ENCODE data around the gene ZNF354C.

Gene ZNF354C

GRCh38 chr5:179060116-179061008 is at the start of gene ZNF354C:
ZNF354C (plus strand) TSS chr5:179060373; CDS start chr5:179062069, 1,696 bp downstream.
- no peak for TF ChIP-seq CTCF (conservative IDR thresholded peaks at IDR 0.05; ENCODE audit: low read depth)
- DNase-seq (ENCODE audit: low spot score): peak; percentile 90
- POLR2A ChIA-PET (ENCODE audit: low non-redundant PET): interaction anchor here (0.5 to 0.8 kb wide), 4 partner anchors 10 to 485 kb away, joined by 3 to 8 read pairs (median 3); no protein-coding TSS in a partner anchor
- peak within 1 kb of the TSS; percentile 73 for H3K27ac ChIP-seq
- CTCF ChIA-PET: interaction anchor here (0.6 to 1.1 kb wide), 2 partner anchors 107 to 1433 kb away, joined by 3 to 6 read pairs; no protein-coding TSS in a partner anchor

GRCh38 chr5:179023528-179024189 is 36.5 kb upstream of the ZNF354C start, which contains the start of gene ZNF879:
ZNF879 (plus strand) TSS chr5:179023804; CDS start chr5:179025005, 1,201 bp downstream.
- peak within 1 kb of the TSS; percentile 82 for H3K27ac ChIP-seq
- peak; percentile 95 for DNase-seq (ENCODE audit: low spot score)
- ChIA-PET CTCF (no interaction called here), POLR2A (ENCODE audit: low non-redundant PET) (no interaction called here)
- no peak for TF ChIP-seq CTCF (conservative IDR thresholded peaks at IDR 0.05; ENCODE audit: low read depth)

- ChIA-PET CTCF (no interaction called here), POLR2A (ENCODE audit: low non-redundant PET) (no interaction called here)
- DNase-seq (ENCODE audit: low spot score): no peak
- no peak for TF ChIP-seq CTCF (conservative IDR thresholded peaks at IDR 0.05; ENCODE audit: low read depth)
- H3K27ac ChIP-seq: no peak overlapping the region
Measured at GRCh38 chr5:179033004-179033580, 27.1 kb upstream of the ZNF354C start.

GRCh38 chr5:179044765-179045164 is 15.4 kb upstream of the ZNF354C start:
- no peak overlapping the region for H3K27ac ChIP-seq
- POLR2A ChIA-PET (ENCODE audit: low non-redundant PET): no interaction called here
- CTCF ChIA-PET: no interaction called here
- no peak for TF ChIP-seq CTCF (conservative IDR thresholded peaks at IDR 0.05; ENCODE audit: low read depth)
- DNase-seq (ENCODE audit: low spot score): no peak

GRCh38 chr5:179051784-179052183 is 8.4 kb upstream of the ZNF354C start:
- no peak for DNase-seq (ENCODE audit: low spot score)
- no peak for TF ChIP-seq CTCF (conservative IDR thresholded peaks at IDR 0.05; ENCODE audit: low read depth)
- no peak overlapping the region for H3K27ac ChIP-seq
- CTCF ChIA-PET: no interaction called here
- POLR2A ChIA-PET (ENCODE audit: low non-redundant PET): no interaction called here

Data from RWPE1 (cell line).